Embryonic facial prominence (tissue), 1 donor: ENCODE measurements around the gene ARHGEF6.
"Not testable (repeated sequence)": the region's sequence is repeated elsewhere in the genome, so short reads cannot be mapped to it uniquely, and the experiment has no call there.

Source experiments
- DNase-seq: peaks from one replicate; pipeline ENCODE4 v3.0.0-alpha.2; 2016; ENCODE audit errors: extremely low spot score

The ARHGEF6 gene

DNA sequence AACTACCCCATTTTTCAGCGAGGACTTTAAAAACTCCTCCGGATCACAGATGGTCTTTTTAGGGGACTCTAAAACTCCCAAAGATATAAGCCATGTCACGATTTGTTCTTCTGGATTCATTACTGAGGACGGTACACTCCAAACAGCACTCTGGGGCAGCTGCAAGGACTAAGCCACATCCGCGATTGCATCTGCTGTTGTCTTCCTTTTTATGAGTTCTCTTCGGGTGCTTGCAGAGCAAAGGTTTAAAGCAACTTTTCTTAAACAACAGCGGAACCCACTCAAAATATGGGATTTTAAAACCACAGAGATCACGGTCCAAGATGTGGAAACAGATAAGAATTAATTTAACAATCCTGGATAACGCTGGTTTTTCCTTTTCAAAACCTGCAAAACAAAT is at the start of gene ARHGEF6:
Gene ARHGEF6 (minus strand): TSS at position 170 of the 400 bp plus-strand sequence. CDS start 50 bp downstream, at position 120.
- DNase-seq, result no peak

- no peak for DNase-seq
Measured at GRCh38 chrX:136829413-136829812, 48.7 kb upstream of the ARHGEF6 start.

DNA sequence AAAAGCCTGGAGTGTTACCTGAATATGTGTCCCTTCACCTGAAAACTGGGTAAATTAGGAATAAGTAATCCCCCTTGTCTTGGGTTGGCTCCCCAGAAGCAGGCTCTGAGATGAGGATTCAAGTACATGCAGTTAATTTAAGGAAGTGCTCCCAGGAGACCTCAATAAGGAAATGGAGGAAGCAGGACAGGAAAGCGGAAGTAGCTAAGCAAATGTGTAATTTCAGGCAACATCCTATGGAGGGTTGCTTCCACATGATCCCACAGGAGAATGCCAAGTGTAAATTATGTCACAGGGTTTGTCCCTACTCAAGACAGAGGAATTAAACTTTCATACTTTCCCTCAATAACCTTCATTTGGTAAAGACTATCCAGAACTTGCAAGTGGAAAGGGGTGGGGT is 48.1 kb upstream of the ARHGEF6 start:
- no peak for DNase-seq

GRCh38 chrX:136827026-136827425 is 46.3 kb upstream of the ARHGEF6 start:
- no peak for DNase-seq

DNA sequence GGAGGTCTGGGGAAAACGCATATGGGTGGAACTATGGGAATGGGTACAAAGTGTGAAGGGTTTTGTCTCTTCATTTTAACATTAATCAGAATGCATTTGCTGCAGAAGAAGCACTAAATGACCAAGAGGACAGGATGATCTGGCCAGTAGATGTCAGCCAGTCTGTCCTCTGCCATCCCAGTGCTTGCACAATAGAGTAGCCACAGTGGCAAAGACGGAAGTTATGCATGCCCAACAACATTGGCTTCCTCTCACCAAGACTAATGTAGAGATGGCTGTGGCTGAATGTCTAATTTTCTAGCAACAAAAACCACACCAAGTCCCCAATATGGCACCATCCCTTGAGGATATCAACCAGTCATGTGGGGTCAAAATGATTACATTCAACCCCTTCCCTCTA is 45.0 kb upstream of the ARHGEF6 start:
- no peak for DNase-seq

DNA sequence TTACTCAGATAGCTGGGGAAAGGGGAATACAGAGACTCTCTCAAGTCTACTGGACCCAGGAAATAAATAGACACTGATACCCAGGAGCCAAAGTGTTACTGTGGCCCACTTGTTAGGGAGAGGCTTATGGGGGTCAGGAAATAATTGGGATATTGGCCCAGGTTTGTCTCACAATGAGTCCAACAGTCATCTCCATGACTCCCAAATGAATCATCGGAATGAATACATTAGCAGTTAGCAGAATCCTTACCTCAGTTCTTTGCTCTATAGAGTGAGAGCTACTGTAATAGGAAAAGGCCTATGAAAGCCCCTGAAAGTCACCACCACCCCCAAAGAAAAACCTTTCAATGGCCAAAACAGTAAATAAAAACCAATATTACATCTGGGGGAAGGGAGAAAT is 42.4 kb upstream of the ARHGEF6 start:
- no peak for DNase-seq

- DNase-seq, result no peak
Measured at GRCh38 chrX:136822337-136823095, 41.8 kb upstream of the ARHGEF6 start.

GRCh38 chrX:136819756-136820155 is 39.0 kb upstream of the ARHGEF6 start:
- DNase-seq, result not testable (repeated sequence)

- DNase-seq, result no peak
Measured at GRCh38 chrX:136819031-136819703, 38.4 kb upstream of the ARHGEF6 start.

DNA sequence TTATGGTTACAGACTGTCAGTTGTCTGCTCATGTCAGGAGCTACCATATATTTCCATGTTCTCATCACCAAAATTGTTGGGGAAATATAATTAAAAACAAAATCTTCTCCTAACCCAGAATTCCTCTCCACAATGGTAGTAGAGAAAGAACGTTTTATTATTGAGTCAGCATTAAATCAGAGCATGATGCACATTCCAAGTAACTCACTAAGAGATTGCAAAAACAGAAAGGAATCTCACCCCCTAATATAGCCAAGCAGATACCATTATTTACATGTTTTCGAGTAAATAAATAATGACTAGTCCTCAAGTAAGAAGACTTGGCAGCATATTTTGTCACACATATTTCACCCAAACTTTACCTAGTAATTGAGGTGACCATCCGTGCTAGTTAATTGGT is 36.2 kb upstream of the ARHGEF6 start:
- no peak for DNase-seq

GRCh38 chrX:136814847-136815750 is 34.4 kb upstream of the ARHGEF6 start:
- DNase-seq, result no peak

DNA sequence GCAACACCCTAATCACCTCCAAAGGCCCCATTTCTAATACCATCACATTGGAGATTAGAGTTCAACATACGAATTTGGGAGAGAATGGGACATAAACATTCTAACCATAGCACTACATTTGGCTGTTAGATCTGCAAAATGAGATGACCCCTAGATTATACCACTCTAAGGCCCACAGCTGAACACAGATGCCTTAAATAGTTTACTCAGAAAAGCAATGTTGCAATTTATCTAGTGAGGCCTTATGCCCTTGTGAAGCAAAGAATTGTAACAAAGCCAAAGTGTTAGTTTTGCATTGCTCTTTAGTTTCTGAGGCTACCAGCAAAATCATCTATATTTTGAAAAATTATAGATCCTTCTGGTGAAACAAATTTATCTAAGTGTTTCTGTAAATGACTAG is 31.6 kb upstream of the ARHGEF6 start:
- no peak for DNase-seq

DNA sequence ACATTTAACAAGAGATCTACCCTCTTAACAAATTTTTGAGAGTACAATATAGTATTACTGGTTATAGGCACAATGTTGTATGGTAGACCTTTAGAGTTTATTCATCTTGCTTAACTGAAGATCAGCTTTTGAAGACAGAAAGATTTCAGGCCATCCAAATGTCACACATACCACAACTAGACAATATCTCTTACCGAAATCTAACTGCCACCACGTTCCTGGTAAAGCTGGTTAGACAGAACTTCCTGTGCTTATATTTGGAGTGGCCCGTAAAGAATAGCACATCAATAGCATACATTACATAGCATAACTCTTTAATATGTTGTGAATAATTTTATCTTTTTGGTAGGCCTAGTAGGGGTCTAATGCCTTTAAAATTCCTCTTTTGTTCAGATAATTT is 29.8 kb upstream of the ARHGEF6 start:
- no peak for DNase-seq

DNA sequence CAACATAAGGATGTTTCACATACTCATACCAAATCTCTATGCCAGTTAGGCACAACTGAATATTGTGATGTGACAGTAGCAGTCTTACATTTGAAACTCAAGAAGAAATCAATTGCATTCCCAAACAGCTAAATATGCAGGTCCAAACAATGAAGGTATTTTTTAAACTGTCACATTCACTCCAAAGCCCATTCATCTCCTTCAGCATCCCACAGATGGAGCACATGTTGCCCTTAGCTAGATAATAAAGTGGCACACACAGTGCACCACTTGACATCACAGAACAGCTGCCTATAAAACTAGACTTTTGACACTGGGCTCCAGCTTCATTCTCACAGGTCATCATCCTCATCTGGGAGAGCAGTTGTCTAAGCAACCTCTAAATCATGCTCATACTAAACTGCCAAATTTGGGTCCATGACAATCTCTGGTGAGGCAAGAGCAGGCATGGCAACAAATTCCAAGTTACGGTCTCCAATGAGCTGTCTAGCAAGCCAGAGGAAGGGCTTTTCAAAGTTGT is 26.2 kb upstream of the ARHGEF6 start:
- no peak for DNase-seq

- no peak for DNase-seq
Measured at GRCh38 chrX:136802515-136802914, 21.8 kb upstream of the ARHGEF6 start.

DNA sequence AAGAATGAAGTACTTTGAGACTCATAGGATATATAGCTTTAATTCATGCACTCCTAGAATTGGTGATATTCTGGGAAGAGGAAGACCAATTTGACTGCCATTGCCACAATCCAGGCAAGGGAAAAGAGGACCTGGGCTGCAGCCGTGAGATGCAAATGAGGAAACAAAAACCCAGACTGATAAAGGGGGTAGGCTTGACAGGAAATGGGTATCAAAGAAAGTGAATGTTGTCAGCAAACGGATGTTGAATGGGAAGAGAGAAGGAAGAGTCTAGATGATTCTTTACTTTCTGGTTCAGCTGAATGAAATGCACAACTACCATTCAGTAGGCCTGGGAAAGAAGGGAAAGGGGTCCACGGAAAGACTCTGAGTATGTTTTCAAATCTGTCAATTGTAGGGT is 17.1 kb upstream of the ARHGEF6 start:
- DNase-seq, result no peak

DNA sequence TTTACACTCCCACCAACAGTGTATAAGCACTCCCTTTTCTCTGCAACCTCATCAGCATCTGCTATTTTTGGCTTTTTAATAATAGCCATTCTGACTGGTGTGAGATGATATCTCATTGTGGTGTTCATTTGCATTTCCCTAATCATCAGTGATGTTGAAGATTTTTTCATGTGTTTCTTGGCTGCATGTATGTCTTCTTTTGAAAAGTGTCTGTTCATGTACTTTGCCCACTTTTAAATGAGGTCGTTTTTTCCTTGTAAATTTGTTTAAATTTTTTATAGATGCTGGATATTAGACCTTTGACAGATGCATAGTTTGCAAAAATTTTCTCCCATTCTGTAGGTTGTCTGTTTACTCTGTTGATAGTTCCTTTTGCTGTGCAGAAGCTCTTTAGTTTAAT is 14.4 kb upstream of the ARHGEF6 start:
- not testable (repeated sequence) for DNase-seq

- DNase-seq, result not testable (repeated sequence)
Measured at GRCh38 chrX:136794660-136795059, 13.9 kb upstream of the ARHGEF6 start.

- DNase-seq, result no peak
Measured at GRCh38 chrX:136794080-136794479, 13.3 kb upstream of the ARHGEF6 start.

DNA sequence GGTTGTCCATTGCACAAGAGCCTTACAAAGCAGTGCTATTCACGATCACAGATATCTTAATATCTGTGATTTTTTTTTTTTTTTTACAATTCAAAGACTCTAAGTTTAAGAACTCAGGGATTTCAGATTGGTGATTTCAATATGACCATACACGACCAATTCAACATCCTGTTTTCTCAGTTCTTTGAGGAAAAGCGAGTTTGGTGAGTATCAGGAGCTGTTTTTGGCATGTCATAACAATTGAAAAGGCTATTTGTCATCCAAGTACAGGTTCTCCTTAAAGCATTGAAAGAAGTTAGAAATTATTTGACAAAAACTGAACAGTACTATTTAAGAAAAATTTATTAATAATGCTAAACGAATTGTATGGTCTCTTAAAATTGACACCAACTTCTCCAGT is 9.1 kb upstream of the ARHGEF6 start:
- DNase-seq, result no peak

GRCh38 chrX:136784231-136784630 is 3.5 kb upstream of the ARHGEF6 start:
- DNase-seq, result no peak

DNA sequence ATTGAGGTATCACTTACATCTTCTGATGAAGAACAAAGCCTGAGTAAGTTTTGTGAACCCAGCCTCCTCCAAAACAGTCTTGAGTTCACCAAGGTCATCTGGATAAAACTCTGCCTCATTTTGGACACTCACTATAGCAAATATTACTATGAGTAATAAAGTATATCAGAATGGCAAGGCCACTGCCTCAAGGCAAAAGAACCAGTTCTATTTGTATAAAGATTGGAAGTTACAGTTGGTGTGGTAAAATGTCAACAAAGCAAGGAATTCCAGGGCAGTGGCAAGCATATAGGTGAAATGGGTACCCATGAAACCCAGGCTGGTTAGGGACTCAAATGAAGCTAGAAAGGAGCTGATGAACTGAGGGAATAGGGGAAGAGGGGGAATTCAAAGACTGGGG is 2.4 kb upstream of the ARHGEF6 start:
- no peak for DNase-seq
